GM10266 (cell line): ENCODE measurements around the gene PPIF.

Source experiments
- DNase-seq: peaks from one replicate; pipeline ENCODE4 v3.0.0; 2012; ENCODE audit errors: extremely low spot score
- TF ChIP-seq, protein P1 (sequence below): IDR thresholded peaks from 2 replicates; pipeline ENCODE4 v1.5.1; 2012; ENCODE audit warnings: mild to moderate bottlenecking, low read depth; ENCODE audit not compliant: control insufficient read depth, insufficient read depth; ENCODE audit errors: missing control alignments

Gene PPIF

GRCh38 chr10:79356104-79356503 is 8.8 kb downstream of the PPIF start:
- no peak for DNase-seq
- TF ChIP-seq, protein P1, sequence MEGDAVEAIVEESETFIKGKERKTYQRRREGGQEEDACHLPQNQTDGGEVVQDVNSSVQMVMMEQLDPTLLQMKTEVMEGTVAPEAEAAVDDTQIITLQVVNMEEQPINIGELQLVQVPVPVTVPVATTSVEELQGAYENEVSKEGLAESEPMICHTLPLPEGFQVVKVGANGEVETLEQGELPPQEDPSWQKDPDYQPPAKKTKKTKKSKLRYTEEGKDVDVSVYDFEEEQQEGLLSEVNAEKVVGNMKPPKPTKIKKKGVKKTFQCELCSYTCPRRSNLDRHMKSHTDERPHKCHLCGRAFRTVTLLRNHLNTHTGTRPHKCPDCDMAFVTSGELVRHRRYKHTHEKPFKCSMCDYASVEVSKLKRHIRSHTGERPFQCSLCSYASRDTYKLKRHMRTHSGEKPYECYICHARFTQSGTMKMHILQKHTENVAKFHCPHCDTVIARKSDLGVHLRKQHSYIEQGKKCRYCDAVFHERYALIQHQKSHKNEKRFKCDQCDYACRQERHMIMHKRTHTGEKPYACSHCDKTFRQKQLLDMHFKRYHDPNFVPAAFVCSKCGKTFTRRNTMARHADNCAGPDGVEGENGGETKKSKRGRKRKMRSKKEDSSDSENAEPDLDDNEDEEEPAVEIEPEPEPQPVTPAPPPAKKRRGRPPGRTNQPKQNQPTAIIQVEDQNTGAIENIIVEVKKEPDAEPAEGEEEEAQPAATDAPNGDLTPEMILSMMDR, result no peak

GRCh38 chr10:79357180-79357579 is 9.9 kb downstream of the PPIF start:
- DNase-seq, result no peak
- TF ChIP-seq, protein P1, result no peak

GRCh38 chr10:79358811-79359210 is 11.5 kb downstream of the PPIF start:
- TF ChIP-seq, protein P1, result no peak
- no peak for DNase-seq

DNA sequence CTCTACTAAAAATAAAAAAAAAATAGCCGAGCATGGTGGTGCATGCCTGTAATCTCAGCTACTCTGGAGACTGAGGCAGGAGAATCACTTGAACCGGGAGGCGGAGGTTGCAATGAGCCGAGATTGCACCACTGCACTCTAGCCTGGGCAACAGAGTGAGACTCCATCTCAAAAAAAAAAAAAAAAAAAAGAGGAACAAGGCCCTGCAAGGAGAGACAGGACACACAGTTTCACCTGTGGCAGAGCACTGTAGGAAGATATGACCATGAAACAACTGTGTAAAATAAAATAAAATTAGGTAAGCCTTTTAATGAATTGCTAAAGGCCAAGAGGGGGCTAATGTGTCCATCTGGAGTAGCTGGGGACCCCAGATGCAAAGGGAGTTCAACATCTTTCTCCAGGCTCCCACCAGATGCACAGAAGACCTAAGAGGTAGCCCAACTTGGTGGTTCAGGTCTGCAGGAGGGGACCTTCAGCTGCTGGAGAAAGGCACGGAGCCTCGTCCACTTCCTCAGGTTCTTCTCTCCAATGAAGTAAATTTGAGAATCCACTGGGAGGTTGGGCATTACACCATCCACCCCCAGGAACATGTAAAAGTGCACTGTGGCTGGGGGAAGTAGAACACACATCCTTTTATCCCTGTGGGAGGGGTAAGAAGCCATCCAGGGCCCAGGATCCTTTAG is 12.7 kb downstream of the PPIF start:
- no peak for DNase-seq
- TF ChIP-seq, protein P1, result no peak

- TF ChIP-seq, protein P1, result no peak
- no peak for DNase-seq
Measured at GRCh38 chr10:79360499-79361342, 13.5 kb downstream of the PPIF start.

DNA sequence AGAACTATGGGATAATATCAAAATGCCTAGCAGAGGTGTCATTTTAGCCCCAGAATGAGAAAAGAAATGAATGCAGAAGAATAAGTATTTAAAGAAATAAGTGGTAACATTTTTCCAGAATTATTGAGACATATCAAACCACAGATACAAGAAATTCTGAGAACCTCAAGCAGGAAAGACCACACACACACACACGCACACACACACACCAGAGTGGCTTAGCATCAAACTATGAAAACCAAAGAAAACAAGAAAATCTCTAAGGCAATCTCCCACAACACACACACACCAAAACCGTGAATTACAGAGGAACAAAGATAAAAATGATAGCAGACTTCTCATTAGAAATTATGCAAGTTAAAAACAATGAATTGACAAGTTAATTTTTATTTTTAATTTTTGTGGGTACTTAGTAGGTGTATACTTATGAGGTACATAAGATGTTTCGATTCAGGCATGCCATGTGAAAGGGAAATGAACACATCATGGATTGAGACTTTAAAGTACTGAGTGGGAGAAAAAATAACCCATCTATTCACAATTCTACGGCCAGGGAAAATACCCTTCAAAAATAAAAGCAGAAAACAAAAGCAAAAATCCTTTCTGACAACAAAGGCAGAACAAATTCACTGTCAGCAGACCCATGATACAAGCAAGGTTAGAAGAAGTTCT is 14.6 kb downstream of the PPIF start:
- DNase-seq, result no peak
- TF ChIP-seq, protein P1, result no peak
